Measurements from ENCODE around the gene ALDH1A2. TPM values are rescaled to one million over a fixed set of nuclear protein-coding genes. Genes with fewer than 3 reads are reported as not detected.

ALDH1A2 gene
- total RNA-seq, 2 donors from 2014 or later, result not detected

Other genes starting within 250 kb of the ALDH1A2 start
- gene AQP9, start 72.7 kb upstream of the ALDH1A2 start, total RNA-seq, result under 1 TPM; 0.56 to 0.90 TPM